GM21526 (cell line): Measurements from ENCODE around the gene TMED1.
"Not testable (repeated sequence)": the region's sequence is repeated elsewhere in the genome, so short reads cannot be mapped to it uniquely, and the experiment has no call there.

Source experiments
- ATAC-seq: cut with Tn5 transposase; IDR thresholded peaks from one replicate; pipeline ENCODE4 v1.9.1; 2021; ENCODE audit warnings: moderate library complexity; ENCODE audit not compliant: unreplicated experiment, low FRiP score

Gene TMED1

GRCh38 chr19:10863107-10863717 is 27.2 kb upstream of the TMED1 start:
- ATAC-seq: no peak

GRCh38 chr19:10862561-10863106 is 26.6 kb upstream of the TMED1 start:
- no peak for ATAC-seq

GRCh38 chr19:10861103-10861651 is 25.2 kb upstream of the TMED1 start:
- no peak for ATAC-seq

- no peak for ATAC-seq
Measured at GRCh38 chr19:10858204-10858828, 22.3 kb upstream of the TMED1 start.

GRCh38 chr19:10856899-10857298 is 20.9 kb upstream of the TMED1 start:
- not testable (repeated sequence) for ATAC-seq

- no peak for ATAC-seq
Measured at GRCh38 chr19:10855879-10856522, 20.0 kb upstream of the TMED1 start.

- ATAC-seq: no peak
Measured at GRCh38 chr19:10854350-10855089, 18.5 kb upstream of the TMED1 start.

GRCh38 chr19:10852941-10853340 is 16.9 kb upstream of the TMED1 start:
- no peak for ATAC-seq

- ATAC-seq: no peak
Measured at GRCh38 chr19:10852098-10852800, 16.2 kb upstream of the TMED1 start.

GRCh38 chr19:10850631-10851030 is 14.6 kb upstream of the TMED1 start:
- ATAC-seq: no peak

GRCh38 chr19:10848230-10848856 is 12.3 kb upstream of the TMED1 start, which contains the start of gene C19orf38:
Gene C19orf38 (plus strand): TSS chr19:10848415. CDS start chr19:10848509, 94 bp downstream.
- ATAC-seq: no peak

- ATAC-seq: no peak
Measured at GRCh38 chr19:10846500-10847202, 10.6 kb upstream of the TMED1 start.

GRCh38 chr19:10842788-10843187 is 6.8 kb upstream of the TMED1 start:
- no peak for ATAC-seq

GRCh38 chr19:10839114-10840050 is 3.4 kb upstream of the TMED1 start:
- ATAC-seq: no peak

- ATAC-seq: no peak
Measured at GRCh38 chr19:10838377-10838776, 2.4 kb upstream of the TMED1 start.

GRCh38 chr19:10837649-10838048 is 1.6 kb upstream of the TMED1 start:
- not testable (repeated sequence) for ATAC-seq

- no peak for ATAC-seq
Measured at GRCh38 chr19:10836479-10837330, 693 bp upstream of the TMED1 start.
